ENCODE data around the gene TENM3.

TENM3 gene

DNA sequence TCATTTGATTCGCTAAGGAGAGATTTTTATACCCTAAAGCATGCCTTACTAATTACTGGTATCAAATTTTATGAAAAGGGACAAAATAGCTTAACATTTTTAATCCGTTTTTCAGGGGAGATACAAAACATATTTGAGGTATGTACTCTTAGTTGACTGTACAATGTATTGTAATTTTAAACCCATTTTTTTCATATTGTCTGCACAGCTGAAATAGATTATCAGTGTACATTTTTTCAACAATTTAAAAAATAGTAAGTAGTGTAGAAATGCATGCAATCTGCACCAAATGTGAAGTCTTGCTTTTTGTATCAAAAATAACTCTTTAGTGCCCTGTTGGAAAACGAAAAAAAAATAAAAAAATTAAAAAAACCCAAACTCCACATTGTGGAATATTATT, 82.2 kb downstream of the TENM3 start:
- in situ Hi-C loops (cut with MboI; ENCODE audit: low sequenced_read_pairs) = no loop called here

GRCh38 chr4:182325848-182326255, 82.7 kb downstream of the TENM3 start:
- in situ Hi-C loops (cut with MboI; ENCODE audit: low sequenced_read_pairs) = no loop called here

GRCh38 chr4:182328505-182328904, 85.3 kb downstream of the TENM3 start:
- in situ Hi-C loops (cut with MboI; ENCODE audit: low sequenced_read_pairs) = no loop called here

DNA sequence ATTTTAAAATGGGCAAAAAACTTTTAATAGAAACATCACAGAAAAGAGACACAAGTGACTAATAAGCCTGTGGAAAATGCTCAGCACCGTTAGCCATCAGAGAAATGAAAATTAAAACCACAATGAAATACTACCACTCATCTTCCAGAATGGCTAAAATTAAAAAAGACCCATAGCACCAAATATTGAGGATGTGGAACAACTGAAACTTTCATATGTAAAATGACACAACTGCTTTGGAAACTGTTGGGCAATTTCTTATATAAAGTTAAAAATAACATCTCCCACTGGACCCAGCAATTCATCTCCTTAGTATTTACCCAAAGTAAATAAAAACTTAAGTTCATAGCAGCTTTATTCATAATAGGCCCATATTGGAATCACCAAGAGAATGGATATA, 94.2 kb downstream of the TENM3 start:
- in situ Hi-C loops (cut with MboI; ENCODE audit: low sequenced_read_pairs) = no loop called here

DNA sequence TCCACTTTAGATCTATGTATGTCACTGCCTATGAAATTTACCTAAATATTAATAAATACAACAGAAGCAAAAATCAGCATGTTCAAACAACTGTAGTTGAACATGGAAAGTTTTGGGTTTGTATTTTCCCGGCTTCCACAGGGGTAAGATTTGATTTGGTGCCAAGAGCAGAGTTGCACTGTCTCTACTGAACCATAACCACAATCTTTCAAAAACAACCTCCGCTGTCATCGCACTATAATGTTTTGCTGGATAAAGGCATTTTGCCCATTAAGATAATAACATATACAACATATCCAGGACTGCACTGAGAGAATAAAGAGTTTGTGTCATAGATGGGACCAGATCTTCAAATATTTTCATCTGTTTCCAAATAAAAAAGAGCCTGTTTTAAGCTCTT, 94.9 kb downstream of the TENM3 start:
- in situ Hi-C loops (cut with MboI; ENCODE audit: low sequenced_read_pairs) = no loop called here

GRCh38 chr4:182338746-182339145, 95.5 kb downstream of the TENM3 start:
- in situ Hi-C loops (cut with MboI; ENCODE audit: low sequenced_read_pairs) = no loop called here

DNA sequence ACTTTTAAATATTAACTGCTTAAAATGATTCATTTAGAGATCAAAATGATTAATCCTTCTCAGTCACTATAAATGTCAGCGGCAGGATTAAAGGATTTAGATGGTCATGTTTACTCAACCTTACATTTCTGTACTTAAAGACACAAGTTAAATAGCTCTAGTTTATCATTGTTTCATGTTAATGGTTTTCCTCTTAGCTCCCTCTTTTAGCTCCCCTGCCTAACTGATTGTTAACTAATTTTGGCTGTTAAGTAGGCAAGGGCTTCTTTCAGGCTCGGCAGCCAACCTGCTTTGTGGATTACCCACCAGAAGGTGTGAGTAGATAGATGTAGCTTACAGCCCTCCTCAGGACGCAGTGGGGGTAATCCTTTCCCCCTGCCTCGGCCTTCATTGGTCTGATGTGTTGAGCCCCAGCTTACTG, 96.0 kb downstream of the TENM3 start:
- in situ Hi-C loops (cut with MboI; ENCODE audit: low sequenced_read_pairs) = no loop called here

GRCh38 chr4:182343453-182343852, 100.3 kb downstream of the TENM3 start:
- in situ Hi-C loops (cut with MboI; ENCODE audit: low sequenced_read_pairs) = no loop called here

- in situ Hi-C loops (cut with MboI; ENCODE audit: low sequenced_read_pairs) = no loop called here
Measured at GRCh38 chr4:182344968-182345367, 101.8 kb downstream of the TENM3 start.

GRCh38 chr4:182346250-182346649, 103.0 kb downstream of the TENM3 start:
- in situ Hi-C loops (cut with MboI; ENCODE audit: low sequenced_read_pairs) = no loop called here

DNA sequence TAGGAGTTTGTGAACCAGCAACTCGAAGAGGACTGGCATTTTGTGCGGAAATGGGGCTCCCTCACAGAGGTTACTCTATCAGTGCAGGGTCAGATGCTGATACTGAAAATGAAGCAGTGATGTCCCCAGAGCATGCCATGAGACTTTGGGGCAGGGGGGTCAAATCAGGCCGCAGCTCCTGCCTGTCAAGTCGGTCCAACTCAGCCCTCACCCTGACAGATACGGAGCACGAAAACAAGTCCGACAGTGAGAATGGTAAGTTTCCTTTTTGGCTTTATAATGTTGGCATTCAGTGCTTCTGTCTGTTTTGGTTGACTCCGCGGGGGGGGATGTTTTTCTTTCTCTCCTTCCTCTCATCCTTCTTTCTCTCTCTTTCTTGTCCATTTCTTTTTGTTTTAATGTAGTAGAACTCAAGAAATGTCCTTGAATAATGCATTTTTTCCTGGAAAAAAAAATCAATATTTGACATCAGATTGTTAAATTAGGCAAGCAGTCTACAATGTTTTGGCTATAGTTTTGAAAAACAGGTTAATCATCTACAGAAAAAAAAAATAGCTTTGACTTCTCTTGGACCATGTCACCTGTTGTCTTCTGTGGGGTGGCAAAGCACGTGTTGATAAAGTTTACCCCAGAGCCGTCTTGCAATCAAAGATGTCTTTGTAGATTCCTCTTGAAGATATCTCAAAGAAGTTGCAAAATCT, 103.6 kb downstream of the TENM3 start:
- in situ Hi-C loops (cut with MboI; ENCODE audit: low sequenced_read_pairs) = no loop called here

DNA sequence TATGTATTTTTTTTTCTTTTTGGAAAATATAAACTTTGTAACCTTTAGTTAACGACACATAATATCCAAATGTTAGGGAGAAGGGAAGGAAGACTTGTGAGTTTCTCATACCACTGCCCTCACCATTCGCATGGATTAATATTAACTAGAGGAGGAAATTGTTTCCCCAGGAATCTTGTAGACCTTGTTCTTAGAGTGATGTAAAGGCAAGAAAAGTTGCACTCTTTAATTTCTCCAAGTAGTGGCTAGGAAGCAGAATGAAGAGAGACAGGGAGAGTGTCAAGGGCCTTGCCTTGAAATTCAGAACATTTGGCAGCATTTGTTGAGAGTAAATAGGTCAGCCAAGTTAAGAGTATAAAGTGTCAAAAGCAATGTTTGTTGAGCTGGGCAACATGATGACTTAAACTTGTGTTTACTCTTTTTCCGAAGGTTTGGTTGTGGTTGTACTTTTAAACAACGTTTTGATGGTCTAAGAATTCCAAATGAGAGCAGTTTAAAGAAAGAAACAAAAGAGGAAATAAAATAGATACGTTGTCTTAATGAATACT, 105.7 kb downstream of the TENM3 start:
- in situ Hi-C loops (cut with MboI; ENCODE audit: low sequenced_read_pairs) = no loop called here

DNA sequence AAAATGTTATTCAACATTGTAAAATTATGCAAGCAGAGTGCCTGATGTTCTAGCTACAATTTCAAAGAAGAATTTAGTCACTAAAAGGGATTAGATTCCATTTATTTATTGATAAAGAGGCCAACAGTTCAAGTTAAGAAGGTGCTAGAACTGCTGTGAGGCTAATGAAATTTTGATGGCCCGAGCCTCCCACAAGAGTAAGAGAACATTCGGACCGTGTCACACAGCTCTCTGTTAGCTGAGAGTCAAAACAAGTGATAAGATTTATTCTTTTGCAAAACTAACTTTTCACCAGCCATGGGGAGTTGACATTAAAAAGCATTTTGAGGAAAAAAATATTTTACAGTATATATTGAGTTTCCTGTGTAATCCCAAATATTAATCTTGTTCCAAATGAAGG, 106.8 kb downstream of the TENM3 start:
- in situ Hi-C loops (cut with MboI; ENCODE audit: low sequenced_read_pairs) = no loop called here

GRCh38 chr4:182351485-182351884, 108.3 kb downstream of the TENM3 start:
- in situ Hi-C loops (cut with MboI; ENCODE audit: low sequenced_read_pairs) = no loop called here

DNA sequence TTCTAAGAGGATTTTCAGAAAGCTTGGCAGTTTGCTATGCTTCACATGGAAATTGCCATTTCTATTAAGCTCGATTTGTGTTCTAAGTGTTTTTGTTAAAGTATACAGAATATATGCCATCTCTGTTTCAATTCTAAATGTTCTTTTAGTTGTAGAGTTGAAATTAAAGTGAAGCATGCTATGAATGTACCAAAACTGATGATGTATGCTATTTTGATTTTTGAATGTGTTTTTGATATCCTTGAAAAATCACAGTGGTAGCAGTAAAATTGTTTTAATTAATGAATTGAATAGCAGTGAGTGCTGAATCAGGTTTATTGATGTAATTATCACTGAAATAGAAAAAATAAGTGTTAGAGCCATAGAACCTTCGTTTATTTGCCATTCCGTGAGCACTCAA, 110.9 kb downstream of the TENM3 start:
- in situ Hi-C loops (cut with MboI; ENCODE audit: low sequenced_read_pairs) = no loop called here

GRCh38 chr4:182354867-182355266, 111.7 kb downstream of the TENM3 start:
- in situ Hi-C loops (cut with MboI; ENCODE audit: low sequenced_read_pairs) = no loop called here

GRCh38 chr4:182367153-182367552, 124.0 kb downstream of the TENM3 start:
- in situ Hi-C loops (cut with MboI; ENCODE audit: low sequenced_read_pairs) = no loop called here

DNA sequence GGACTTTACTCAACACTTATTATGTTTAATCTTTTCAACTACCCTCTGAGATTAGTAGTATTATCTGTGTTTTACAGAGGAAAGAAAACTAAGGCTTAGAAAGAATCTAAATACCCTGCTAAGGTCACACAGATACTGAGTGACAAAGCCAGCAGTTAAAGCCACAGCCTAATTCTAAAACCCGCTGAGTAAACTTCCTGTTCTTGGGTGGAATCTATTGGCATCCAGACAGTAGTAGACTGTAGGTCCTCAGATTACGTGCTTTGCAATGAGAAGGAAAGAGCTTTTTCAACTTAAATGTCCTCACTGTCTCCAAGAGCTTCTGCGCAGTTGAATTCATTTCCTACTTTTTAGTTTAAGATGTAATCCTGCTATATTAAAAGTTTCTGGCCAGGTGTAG, 126.0 kb downstream of the TENM3 start:
- in situ Hi-C loops (cut with MboI; ENCODE audit: low sequenced_read_pairs) = no loop called here

DNA sequence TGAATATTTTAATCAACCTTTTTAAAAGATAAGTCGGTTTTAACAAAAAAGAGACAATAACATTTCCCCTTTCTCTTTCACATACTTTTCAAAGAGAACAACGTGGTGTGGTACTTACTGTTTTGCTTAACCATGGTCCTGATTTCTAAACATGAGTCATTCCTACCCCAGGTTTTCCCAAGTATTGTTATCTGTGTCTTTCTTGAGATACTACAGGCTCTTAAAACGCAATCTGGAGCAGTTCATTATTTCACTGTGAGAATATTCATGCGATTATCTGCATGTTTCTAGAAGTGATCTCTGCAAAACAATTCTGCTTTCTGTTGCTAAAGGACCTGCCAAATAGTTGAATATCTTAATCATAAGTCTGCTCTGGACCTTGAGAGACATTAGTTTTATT, 127.3 kb downstream of the TENM3 start:
- in situ Hi-C loops (cut with MboI; ENCODE audit: low sequenced_read_pairs) = no loop called here

DNA sequence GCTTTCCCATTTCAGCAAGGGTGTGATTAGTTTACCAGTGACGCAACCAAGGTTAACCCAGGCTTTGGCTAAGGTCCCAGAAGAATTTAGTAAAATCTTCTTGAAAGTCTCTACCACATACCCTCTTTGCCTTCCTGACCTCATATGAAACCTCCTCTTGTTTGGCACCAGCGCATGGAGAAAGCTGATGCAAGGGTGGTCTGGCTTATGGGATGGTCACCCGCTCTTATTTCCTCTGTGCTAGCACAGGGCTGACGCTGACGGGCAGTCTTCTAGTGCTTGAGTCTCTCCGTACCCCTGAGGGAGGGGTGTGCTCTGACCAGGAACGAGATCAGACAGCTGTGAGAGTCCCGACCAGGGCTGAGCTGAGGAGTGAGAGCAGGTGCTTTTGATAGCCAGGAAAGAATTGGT, 137.6 kb downstream of the TENM3 start:
- in situ Hi-C loops (cut with MboI; ENCODE audit: low sequenced_read_pairs) = no loop called here

DNA sequence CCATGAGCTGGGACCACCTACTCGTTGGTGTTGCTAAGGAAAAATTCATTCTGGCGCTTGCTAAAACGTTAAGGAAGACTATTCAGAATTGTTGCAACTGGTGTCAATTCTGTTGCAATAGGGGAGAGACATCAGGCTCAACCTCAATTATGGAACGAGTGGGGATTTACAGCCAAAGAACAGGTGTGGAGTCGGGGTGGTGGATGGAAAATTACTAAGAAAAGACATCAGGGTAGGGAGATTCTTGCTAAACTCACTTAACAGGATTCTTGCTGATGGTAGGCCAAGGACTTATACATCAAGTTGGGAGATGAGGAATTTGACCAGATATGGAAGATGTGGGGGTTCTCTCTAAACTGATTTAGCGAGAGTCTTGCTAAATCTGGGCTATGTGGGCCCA, 139.7 kb downstream of the TENM3 start:
- in situ Hi-C loops (cut with MboI; ENCODE audit: low sequenced_read_pairs) = no loop called here

DNA sequence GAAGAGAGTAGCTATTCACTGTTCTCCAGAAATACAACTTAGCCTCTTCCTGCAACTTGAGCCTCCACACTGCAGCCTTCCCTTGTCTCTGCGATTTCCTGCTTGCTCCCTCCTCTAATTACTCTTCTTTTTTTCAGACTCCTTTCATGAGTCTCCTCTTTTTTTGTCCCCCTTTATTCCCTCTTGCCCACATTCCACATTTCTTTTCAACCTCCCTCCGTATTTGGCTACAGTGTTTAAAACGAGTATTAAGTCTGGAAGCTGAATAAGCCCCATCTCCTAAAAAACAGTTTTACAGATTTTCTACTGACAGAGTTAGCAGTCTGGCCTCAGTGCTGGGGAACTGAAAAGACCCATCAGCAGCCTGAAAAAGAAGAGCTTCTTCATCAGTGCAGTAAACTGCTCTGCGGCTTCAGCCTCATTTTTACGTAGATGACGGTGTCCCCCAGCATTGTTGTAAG, 141.5 kb downstream of the TENM3 start:
- in situ Hi-C loops (cut with MboI; ENCODE audit: low sequenced_read_pairs) = no loop called here

DNA sequence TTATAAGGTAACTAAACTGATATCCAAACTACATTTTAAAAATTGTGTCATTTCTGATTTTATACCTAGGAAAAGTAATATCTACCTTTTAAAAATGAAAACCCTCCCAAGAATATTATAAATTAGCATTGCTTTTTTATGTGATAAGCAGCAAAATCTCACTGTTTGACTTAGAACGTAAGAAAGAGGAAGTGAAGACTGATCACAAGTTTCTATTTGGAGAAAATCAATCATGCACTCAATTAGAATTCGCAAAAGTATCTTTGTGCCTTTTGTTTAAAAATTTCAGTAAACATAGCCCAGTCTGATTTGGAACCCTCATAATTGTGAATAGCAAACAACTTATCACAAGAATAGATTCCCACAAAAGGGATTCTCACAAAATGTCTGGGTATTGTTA, 142.7 kb downstream of the TENM3 start:
- in situ Hi-C loops (cut with MboI; ENCODE audit: low sequenced_read_pairs) = no loop called here

Measured in HL-60/S4 (cell line).